HCT116 (cell line): ENCODE measurements around the gene RPL38. TPM values are rescaled to one million over a fixed set of nuclear protein-coding genes. Genes with fewer than 3 reads are reported as not detected.

Source experiments
- ATAC-seq: fragments of 200-7000 bp; cut with Tn5 transposase; 2 replicates; pipeline ENCODE4 v1.9.1; 2020; ENCODE audit warnings: mild to moderate bottlenecking, moderate library complexity
- BruUV-seq: library from RNA; stranded (reverse); fragments of 400-500 nt; replicated peaks from 2 replicates; lab custom pipeline; 2021; lab: Mats Ljungman, UMichigan
- CTCF ChIA-PET: fragments of 300-600 bp; sonication (Branson Sonifier 250); formaldehyde crosslinking; loops from one replicate; lab custom pipeline; 2021; ENCODE audit warnings: antibody characterized with exemption; lab: Charles Lee
- POLR2A ChIA-PET: fragments of 300-600, 350-600 bp; sonication (Branson Sonifier 250); formaldehyde crosslinking; loops from one replicate; lab custom pipeline; 2021; ENCODE audit warnings: antibody characterized with exemption; lab: Charles Lee
- RAD21 ChIA-PET, 2 experiments: fragments of 300-600 bp; sonication (Branson Sonifier 250); formaldehyde crosslinking; loops; one replicate each; lab custom pipeline; 2023; ENCODE audit warnings: low total read pairs in 2 of 2; ENCODE audit not compliant: uncharacterized antibody in 2 of 2, unreplicated experiment in 2 of 2, low non-redundant PET in 1 of 2; lab: Charles Lee
- DNase-seq: peaks from one replicate; pipeline ENCODE4 v3.0.0-alpha.2; 2010; ENCODE audit warnings: low read depth, low spot score
- H2AFZ ChIP-seq: fragments of 200-600 bp; shearing (Covaris generic), sonication (generic); 2 replicates; pipeline ENCODE4 v1.6.1; 2017; ENCODE audit warnings: low read depth, mixed run types, mixed read lengths, antibody characterized with exemption, low read length; ENCODE audit not compliant: poor library complexity, severe bottlenecking
- H3K27ac ChIP-seq: 2 replicates; pipeline ENCODE4 v1.5.1; 2012; ENCODE audit warnings: low read depth, low read length
- H3K27me3 ChIP-seq: fragments of 200-600 bp; sonication (generic); 2 replicates; pipeline ENCODE4 v1.6.1; 2016; ENCODE audit warnings: mixed run types, low read length, mixed read lengths; ENCODE audit not compliant: insufficient read depth
- H3K36me3 ChIP-seq, 2 experiments: fragments of 200-500 bp in 1 of 2; fragments of 200-600 bp in 1 of 2; sonication (Bioruptor generic) in 1 of 2; sonication (generic) in 1 of 2; 2 replicates each; pipeline versions ENCODE4 v1.5.1 to v1.6.1; 2014 to 2016; ENCODE audit warnings: low read length in 2 of 2, inconsistent platforms in 1 of 2, mixed read lengths in 1 of 2, mixed run types in 1 of 2; ENCODE audit not compliant: insufficient read depth in 2 of 2, control insufficient read depth in 1 of 2
- H3K4me1 ChIP-seq, 2 experiments: fragments of 200-600 bp in 1 of 2; sonication (generic) in 1 of 2; 2 replicates each; pipeline versions ENCODE4 v1.5.1 to v1.6.1; 2012 to 2017; ENCODE audit warnings: low read length in 2 of 2, inconsistent platforms in 1 of 2, mild to moderate bottlenecking in 1 of 2, mixed read lengths in 1 of 2, mixed run types in 1 of 2, moderate library complexity in 1 of 2; ENCODE audit not compliant: insufficient read depth in 2 of 2, control insufficient read depth in 1 of 2
- H3K4me2 ChIP-seq: fragments of 200-600 bp; sonication (generic); 2 replicates; pipeline ENCODE4 v1.6.1; 2017; ENCODE audit warnings: mixed run types, low read length, mixed read lengths
- H3K4me3 ChIP-seq, 2 experiments: fragments of 200-600 bp in 1 of 2; sonication (generic) in 1 of 2; replicated peaks in 1 of 2; 2 replicates each; pipeline ENCODE4 v1.5.1; 2011 to 2016; ENCODE audit warnings: low read length in 2 of 2, control low read depth in 1 of 2, low read depth in 1 of 2, mild to moderate bottlenecking in 1 of 2, mixed read lengths in 1 of 2, mixed run types in 1 of 2
- H3K79me2 ChIP-seq: fragments of 200-600 bp; sonication (generic); 2 replicates; pipeline ENCODE4 v1.6.1; 2017; ENCODE audit warnings: mild to moderate bottlenecking, mixed run types, low read length, moderate library complexity, mixed read lengths; ENCODE audit not compliant: insufficient read depth
- H3K9ac ChIP-seq: fragments of 200-600 bp; sonication (generic); 2 replicates; pipeline ENCODE4 v1.6.1; 2016; ENCODE audit warnings: low read length, mixed read lengths
- H3K9me2 ChIP-seq: fragments of 200-600 bp; sonication (generic), shearing (Covaris generic); 2 replicates; pipeline ENCODE4 v1.6.1; 2017; ENCODE audit warnings: mixed run types, mild to moderate bottlenecking, moderate library complexity; ENCODE audit not compliant: insufficient read depth
- H3K9me3 ChIP-seq, 2 experiments: fragments of 200-500 bp in 1 of 2; fragments of 200-600 bp in 1 of 2; sonication (Bioruptor generic) in 1 of 2; sonication (generic) in 1 of 2; 2 replicates each; pipeline ENCODE4 v1.6.1; 2014 to 2017; ENCODE audit warnings: low read length in 2 of 2, mixed read lengths in 2 of 2, inconsistent platforms in 1 of 2, low read depth in 1 of 2, mild to moderate bottlenecking in 1 of 2, mixed run types in 1 of 2, moderate library complexity in 1 of 2; ENCODE audit not compliant: control insufficient read depth in 1 of 2, insufficient read depth in 1 of 2
- H4K20me1 ChIP-seq: fragments of 200-600 bp; sonication (generic), shearing (Covaris generic); 2 replicates; pipeline ENCODE4 v1.6.1; 2017; ENCODE audit warnings: mixed run types, mild to moderate bottlenecking, moderate library complexity; ENCODE audit not compliant: insufficient read depth
- CBX3 ChIP-seq: IDR thresholded peaks from 2 replicates; pipeline ENCODE4 v1.6.1; 2012; ENCODE audit warnings: low read depth
- CEBPB ChIP-seq: IDR thresholded peaks from 2 replicates; pipeline ENCODE4 v1.6.1; 2012; ENCODE audit warnings: low read depth
- EGR1 ChIP-seq: IDR thresholded peaks from 2 replicates; pipeline ENCODE4 v1.6.1; 2012; ENCODE audit warnings: low read depth
- EZH2phosphoT487 ChIP-seq: fragments of 200-600 bp; IDR thresholded peaks from 2 replicates; pipeline ENCODE4 v1.6.1; 2018; ENCODE audit warnings: antibody characterized with exemption, borderline replicate concordance
- FOSL1 ChIP-seq: IDR thresholded peaks from 2 replicates; pipeline ENCODE4 v1.6.1; 2012; ENCODE audit warnings: low read depth
- JUND ChIP-seq: IDR thresholded peaks from 2 replicates; pipeline ENCODE4 v1.6.1; 2012
- POLR2A ChIP-seq: IDR thresholded peaks from 2 replicates; pipeline ENCODE4 v1.7.0; 2011; ENCODE audit warnings: borderline replicate concordance; ENCODE audit not compliant: insufficient read depth, insufficient read length; ENCODE audit errors: extremely low read depth
- RAD21 ChIP-seq: IDR thresholded peaks from 2 replicates; pipeline ENCODE4 v1.6.1; 2012; ENCODE audit warnings: low read depth, mild to moderate bottlenecking
- SIN3A ChIP-seq: IDR thresholded peaks from 2 replicates; pipeline ENCODE4 v1.6.1; 2012; ENCODE audit warnings: low read depth
- SP1 ChIP-seq: IDR thresholded peaks from 2 replicates; pipeline ENCODE4 v1.6.1; 2012; ENCODE audit warnings: low read depth
- SRF ChIP-seq: IDR thresholded peaks from 2 replicates; pipeline ENCODE4 v1.6.1; 2012; ENCODE audit warnings: low read depth
- TCF7L2 ChIP-seq: IDR thresholded peaks from 2 replicates; pipeline ENCODE4 v1.7.0; 2011; ENCODE audit warnings: borderline replicate concordance, inconsistent platforms; ENCODE audit not compliant: insufficient read depth, insufficient read length; ENCODE audit errors: extremely low read depth
- YY1 ChIP-seq: IDR thresholded peaks from 2 replicates; pipeline ENCODE4 v1.6.1; 2011; ENCODE audit warnings: low read length, low read depth, moderate library complexity, mild to moderate bottlenecking; ENCODE audit not compliant: insufficient replicate concordance; ENCODE audit errors: extremely low read depth
- ZBTB33 ChIP-seq: IDR thresholded peaks from 2 replicates; pipeline ENCODE4 v1.6.1; 2011; ENCODE audit warnings: mild to moderate bottlenecking, low read length, moderate library complexity; ENCODE audit not compliant: insufficient replicate concordance; ENCODE audit errors: extremely low read depth
- ZFX ChIP-seq: fragments of 450-650 bp; IDR thresholded peaks from 2 replicates; pipeline ENCODE4 v1.6.1; 2017
- ZNF274 ChIP-seq: fragments of 200-500 bp; sonication (Bioruptor generic); IDR thresholded peaks from 2 replicates; pipeline ENCODE4 v1.6.1; 2014; ENCODE audit warnings: mild to moderate bottlenecking, low read depth, low read length, inconsistent platforms
- intact Hi-C: fragments of 100-400 bp; cut with micrococcal nuclease; formaldehyde crosslinking; loops from 2 replicates; pipeline ENCODE4 v1.10.0; 2022
- total RNA-seq: library from RNA; stranded (reverse); gene quantifications from one replicate; pipeline ENCODE4 v1.2.1, GENCODE V29; 2021; ENCODE audit not compliant: unreplicated experiment
- TF ChIP-seq, protein P1 (sequence below), 3 experiments: fragments of 200-600 bp in 1 of 3; sonication (generic) in 1 of 3; IDR thresholded peaks in 2 of 3; conservative IDR thresholded peaks in 1 of 3; 2 replicates each; pipeline ENCODE4 v1.5.1; 2012 to 2017; ENCODE audit warnings: low read depth in 2 of 3, low read length in 2 of 3, antibody characterized with exemption in 1 of 3, borderline replicate concordance in 1 of 3, control low read depth in 1 of 3, mild to moderate bottlenecking in 1 of 3, mixed read lengths in 1 of 3, mixed run types in 1 of 3, moderate library complexity in 1 of 3; ENCODE audit not compliant: insufficient read depth in 1 of 3
- TF ChIP-seq, protein P2 (sequence below): IDR thresholded peaks from 2 replicates; pipeline ENCODE4 v1.6.1; 2012
- TF ChIP-seq, protein P3 (sequence below): IDR thresholded peaks from 2 replicates; pipeline ENCODE4 v1.6.1; 2012; ENCODE audit warnings: low read depth

Gene RPL38
- total RNA-seq, 1 experiment from 2014 or later = 1,628 TPM

DNA sequence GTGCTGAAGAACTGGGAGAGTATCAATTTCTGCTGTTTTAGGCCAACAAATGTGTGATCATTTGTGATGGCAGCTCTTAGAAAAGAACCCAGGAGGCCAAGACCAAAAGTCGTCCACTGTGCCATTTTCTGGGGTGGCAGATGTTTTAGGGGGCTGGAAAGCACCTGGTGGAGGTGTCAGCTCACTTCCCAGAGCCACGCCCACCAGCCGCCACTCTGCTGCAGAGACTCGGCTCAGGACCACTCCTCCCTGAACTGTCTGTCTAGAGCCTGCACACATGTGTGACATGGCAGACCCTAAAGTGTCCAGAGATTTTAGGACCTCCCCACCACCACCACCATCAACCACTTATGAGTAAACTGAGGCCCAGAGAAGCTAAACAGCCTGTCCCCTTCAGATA lies 23.9 kb upstream of the RPL38 start (continued):
- TF ChIP-seq YY1 (no peak), EGR1 (no peak), CEBPB (no peak), TCF7L2 (no peak)
- TF ChIP-seq, protein P1, sequence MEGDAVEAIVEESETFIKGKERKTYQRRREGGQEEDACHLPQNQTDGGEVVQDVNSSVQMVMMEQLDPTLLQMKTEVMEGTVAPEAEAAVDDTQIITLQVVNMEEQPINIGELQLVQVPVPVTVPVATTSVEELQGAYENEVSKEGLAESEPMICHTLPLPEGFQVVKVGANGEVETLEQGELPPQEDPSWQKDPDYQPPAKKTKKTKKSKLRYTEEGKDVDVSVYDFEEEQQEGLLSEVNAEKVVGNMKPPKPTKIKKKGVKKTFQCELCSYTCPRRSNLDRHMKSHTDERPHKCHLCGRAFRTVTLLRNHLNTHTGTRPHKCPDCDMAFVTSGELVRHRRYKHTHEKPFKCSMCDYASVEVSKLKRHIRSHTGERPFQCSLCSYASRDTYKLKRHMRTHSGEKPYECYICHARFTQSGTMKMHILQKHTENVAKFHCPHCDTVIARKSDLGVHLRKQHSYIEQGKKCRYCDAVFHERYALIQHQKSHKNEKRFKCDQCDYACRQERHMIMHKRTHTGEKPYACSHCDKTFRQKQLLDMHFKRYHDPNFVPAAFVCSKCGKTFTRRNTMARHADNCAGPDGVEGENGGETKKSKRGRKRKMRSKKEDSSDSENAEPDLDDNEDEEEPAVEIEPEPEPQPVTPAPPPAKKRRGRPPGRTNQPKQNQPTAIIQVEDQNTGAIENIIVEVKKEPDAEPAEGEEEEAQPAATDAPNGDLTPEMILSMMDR (IDR thresholded peaks at IDR 0.05 in 2 of 3, conservative IDR thresholded peaks at IDR 0.05 in 1 of 3; ENCODE audit: borderline replicate concordance in 1 of 3, insufficient read depth in 1 of 3, low read depth in 2 of 3, low read length in 2 of 3) = no peak
- TF ChIP-seq, protein P2, sequence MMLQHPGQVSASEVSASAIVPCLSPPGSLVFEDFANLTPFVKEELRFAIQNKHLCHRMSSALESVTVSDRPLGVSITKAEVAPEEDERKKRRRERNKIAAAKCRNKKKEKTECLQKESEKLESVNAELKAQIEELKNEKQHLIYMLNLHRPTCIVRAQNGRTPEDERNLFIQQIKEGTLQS = no peak

DNA sequence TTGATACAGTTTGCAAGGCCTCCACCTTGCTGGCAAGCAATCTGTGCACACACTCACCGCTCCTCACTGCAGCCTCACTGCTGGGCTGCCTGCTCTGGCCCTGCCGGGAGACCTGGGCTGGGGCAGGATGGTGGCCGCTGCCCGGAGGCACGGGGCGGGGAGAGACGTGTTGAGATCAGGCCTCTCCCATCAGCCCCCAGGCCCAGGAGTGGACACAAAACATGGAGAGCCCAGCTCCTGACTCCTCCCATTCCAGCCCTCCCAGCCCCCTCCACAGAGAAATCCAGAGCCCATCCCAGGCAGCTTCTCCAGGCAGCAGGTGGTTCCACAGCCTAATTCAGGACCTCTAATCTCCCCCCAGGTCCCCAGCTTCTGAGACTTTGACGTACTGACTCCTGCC lies 23.1 kb upstream of the RPL38 start:
- Histone ChIP-seq H3K27me3 (peaks cover 31% of the 10 kb centered on the region; the same call in 1 of the 2 replicates), H3K79me2 (no peaks in the 10 kb centered on the region), H3K36me3 (no peaks in the 10 kb centered on the region), H3K4me3 (no peak overlapping the region), H3K9me3 (no peaks in the 10 kb centered on the region), H3K4me2 (no peak overlapping the region), H3K4me1 (no peaks in the 10 kb centered on the region), H3K9me2 (no peaks in the 10 kb centered on the region), H4K20me1 (no peaks in the 10 kb centered on the region), H3K9ac (no peak overlapping the region), H2AFZ (no peak overlapping the region), H3K27ac (no peak overlapping the region)
- ChIA-PET POLR2A (no interaction called here), RAD21 (no interaction called here), CTCF (interaction anchor here (1.0 kb wide), 1 partner anchor 19 kb away, joined by 4 read pairs; no protein-coding TSS in a partner anchor)
- no TSS peak for BruUV-seq
- no peak for ATAC-seq
- DNase-seq = no peak
- intact Hi-C loops = no loop called here
- TF ChIP-seq CBX3 (no peak), SIN3A (no peak), SP1 (no peak), ZNF274 (no peak), EZH2phosphoT487 (no peak), ZFX (no peak), JUND (no peak), YY1 (no peak), FOSL1 (no peak), ZBTB33 (no peak), RAD21 (no peak), POLR2A (no peak), SRF (no peak)
- TF ChIP-seq, protein P2 = no peak
- TF ChIP-seq, protein P3, sequence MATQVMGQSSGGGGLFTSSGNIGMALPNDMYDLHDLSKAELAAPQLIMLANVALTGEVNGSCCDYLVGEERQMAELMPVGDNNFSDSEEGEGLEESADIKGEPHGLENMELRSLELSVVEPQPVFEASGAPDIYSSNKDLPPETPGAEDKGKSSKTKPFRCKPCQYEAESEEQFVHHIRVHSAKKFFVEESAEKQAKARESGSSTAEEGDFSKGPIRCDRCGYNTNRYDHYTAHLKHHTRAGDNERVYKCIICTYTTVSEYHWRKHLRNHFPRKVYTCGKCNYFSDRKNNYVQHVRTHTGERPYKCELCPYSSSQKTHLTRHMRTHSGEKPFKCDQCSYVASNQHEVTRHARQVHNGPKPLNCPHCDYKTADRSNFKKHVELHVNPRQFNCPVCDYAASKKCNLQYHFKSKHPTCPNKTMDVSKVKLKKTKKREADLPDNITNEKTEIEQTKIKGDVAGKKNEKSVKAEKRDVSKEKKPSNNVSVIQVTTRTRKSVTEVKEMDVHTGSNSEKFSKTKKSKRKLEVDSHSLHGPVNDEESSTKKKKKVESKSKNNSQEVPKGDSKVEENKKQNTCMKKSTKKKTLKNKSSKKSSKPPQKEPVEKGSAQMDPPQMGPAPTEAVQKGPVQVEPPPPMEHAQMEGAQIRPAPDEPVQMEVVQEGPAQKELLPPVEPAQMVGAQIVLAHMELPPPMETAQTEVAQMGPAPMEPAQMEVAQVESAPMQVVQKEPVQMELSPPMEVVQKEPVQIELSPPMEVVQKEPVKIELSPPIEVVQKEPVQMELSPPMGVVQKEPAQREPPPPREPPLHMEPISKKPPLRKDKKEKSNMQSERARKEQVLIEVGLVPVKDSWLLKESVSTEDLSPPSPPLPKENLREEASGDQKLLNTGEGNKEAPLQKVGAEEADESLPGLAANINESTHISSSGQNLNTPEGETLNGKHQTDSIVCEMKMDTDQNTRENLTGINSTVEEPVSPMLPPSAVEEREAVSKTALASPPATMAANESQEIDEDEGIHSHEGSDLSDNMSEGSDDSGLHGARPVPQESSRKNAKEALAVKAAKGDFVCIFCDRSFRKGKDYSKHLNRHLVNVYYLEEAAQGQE = no peak
